22Rv1 (cell line): ENCODE data around the gene EPS15.

Experiments
- ZFX ChIP-seq: fragments of 450-650 bp; IDR thresholded peaks from 2 replicates; pipeline ENCODE4 v1.6.1; 2017; ENCODE audit warnings: antibody characterized with exemption, borderline replicate concordance
- TF ChIP-seq, protein P1 (sequence below): fragments of 450-650 bp; IDR thresholded peaks from 2 replicates; pipeline ENCODE4 v1.5.1; 2017; ENCODE audit warnings: mild to moderate bottlenecking

- TF ChIP-seq, protein P1, sequence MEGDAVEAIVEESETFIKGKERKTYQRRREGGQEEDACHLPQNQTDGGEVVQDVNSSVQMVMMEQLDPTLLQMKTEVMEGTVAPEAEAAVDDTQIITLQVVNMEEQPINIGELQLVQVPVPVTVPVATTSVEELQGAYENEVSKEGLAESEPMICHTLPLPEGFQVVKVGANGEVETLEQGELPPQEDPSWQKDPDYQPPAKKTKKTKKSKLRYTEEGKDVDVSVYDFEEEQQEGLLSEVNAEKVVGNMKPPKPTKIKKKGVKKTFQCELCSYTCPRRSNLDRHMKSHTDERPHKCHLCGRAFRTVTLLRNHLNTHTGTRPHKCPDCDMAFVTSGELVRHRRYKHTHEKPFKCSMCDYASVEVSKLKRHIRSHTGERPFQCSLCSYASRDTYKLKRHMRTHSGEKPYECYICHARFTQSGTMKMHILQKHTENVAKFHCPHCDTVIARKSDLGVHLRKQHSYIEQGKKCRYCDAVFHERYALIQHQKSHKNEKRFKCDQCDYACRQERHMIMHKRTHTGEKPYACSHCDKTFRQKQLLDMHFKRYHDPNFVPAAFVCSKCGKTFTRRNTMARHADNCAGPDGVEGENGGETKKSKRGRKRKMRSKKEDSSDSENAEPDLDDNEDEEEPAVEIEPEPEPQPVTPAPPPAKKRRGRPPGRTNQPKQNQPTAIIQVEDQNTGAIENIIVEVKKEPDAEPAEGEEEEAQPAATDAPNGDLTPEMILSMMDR, result no peak
- no peak for TF ChIP-seq ZFX
Observed at GRCh38 chr1:51355382-51355781, 163.7 kb downstream of the EPS15 start.
